Activated CD8-positive, alpha-beta T cell treated with anti-CD3 and anti-CD28 coated beads for 36 hours (primary cell): ENCODE data around the gene DOCK4. TPM values are rescaled to one million over a fixed set of nuclear protein-coding genes. Genes with fewer than 3 reads are reported as not detected.

Experiments used
- ATAC-seq: fragments of 200-7000 bp; cut with Tn5 transposase; one replicate; pipeline ENCODE4 v1.10.0; 2021; ENCODE audit warnings: mild to moderate bottlenecking, moderate library complexity
- CTCF ChIA-PET: fragments of 350-600 bp; sonication (Branson Sonifier 250); formaldehyde crosslinking; loops from one replicate; lab custom pipeline; 2021; ENCODE audit warnings: antibody characterized with exemption; lab: Charles Lee
- POLR2A ChIA-PET: fragments of 350-600 bp; sonication (Branson Sonifier 250); formaldehyde crosslinking; loops from one replicate; lab custom pipeline; 2021; ENCODE audit warnings: antibody characterized with exemption; lab: Charles Lee
- DNase-seq: peaks from one replicate; pipeline ENCODE4 v3.0.0-alpha.2; 2020
- H3K27ac Mint-ChIP-seq: one replicate; pipeline ENCODE4 v1.8.0; 2021; ENCODE audit warnings: mild to moderate bottlenecking, mixed read lengths
- H3K27me3 Mint-ChIP-seq: one replicate; pipeline ENCODE4 v1.8.0; 2021; ENCODE audit warnings: mixed read lengths
- H3K36me3 Mint-ChIP-seq: one replicate; pipeline ENCODE4 v1.8.0; 2021; ENCODE audit warnings: low read depth, mixed read lengths
- H3K4me1 Mint-ChIP-seq: one replicate; pipeline ENCODE4 v1.8.0; 2021; ENCODE audit warnings: low read depth, mixed read lengths
- H3K4me3 Mint-ChIP-seq: one replicate; pipeline ENCODE4 v1.8.0; 2021; ENCODE audit warnings: mild to moderate bottlenecking, moderate library complexity, mixed read lengths
- H3K9me3 Mint-ChIP-seq: one replicate; pipeline ENCODE4 v1.8.0; 2021; ENCODE audit warnings: mixed read lengths
- intact Hi-C: fragments of 100-400 bp; cut with micrococcal nuclease; formaldehyde crosslinking; loops from one replicate; pipeline ENCODE4 v1.10.0; 2022
- total RNA-seq, 2 experiments: library from RNA; stranded (reverse); gene quantifications; one replicate each; pipeline ENCODE4 v1.2.3, GENCODE V29; 2021
- TF ChIP-seq, protein P1 (sequence below): fragments of 200-600 bp; IDR thresholded peaks from one replicate; pipeline ENCODE4 v1.8.0; 2022; ENCODE audit warnings: antibody characterized with exemption, mild to moderate bottlenecking

Gene DOCK4
- total RNA-seq, 2 experiments from 2014 or later, result 0.31 to 0.32 TPM

DNA sequence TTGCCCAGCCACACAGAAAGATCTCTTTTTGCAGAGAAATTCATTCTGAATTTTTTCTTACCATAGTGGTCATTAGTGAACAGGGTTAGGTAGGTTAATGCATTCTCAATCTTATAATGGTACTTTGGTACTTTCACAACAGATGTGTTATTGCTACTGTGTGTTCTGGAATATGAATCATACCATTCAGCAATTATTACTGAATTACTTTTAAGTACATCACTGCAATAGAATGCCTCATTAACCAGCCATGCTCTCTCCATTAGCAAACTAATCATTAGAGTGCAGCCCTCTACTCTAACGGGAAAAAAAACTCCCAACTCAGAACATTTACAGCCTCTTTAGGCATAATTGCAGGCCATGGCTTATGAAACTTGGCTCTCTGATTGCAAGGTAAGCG is 102.1 kb downstream of the DOCK4 start:
- Mint-ChIP-seq H3K4me1 (no peaks in the 10 kb centered on the region), H3K36me3 (no peaks in the 10 kb centered on the region), H3K27ac (no peak overlapping the region), H3K4me3 (no peak overlapping the region), H3K9me3 (no peaks in the 10 kb centered on the region), H3K27me3 (no peaks in the 10 kb centered on the region)
- ATAC-seq (no peak), DNase-seq (no peak)
- POLR2A ChIA-PET, result no interaction called here
- TF ChIP-seq, protein P1, sequence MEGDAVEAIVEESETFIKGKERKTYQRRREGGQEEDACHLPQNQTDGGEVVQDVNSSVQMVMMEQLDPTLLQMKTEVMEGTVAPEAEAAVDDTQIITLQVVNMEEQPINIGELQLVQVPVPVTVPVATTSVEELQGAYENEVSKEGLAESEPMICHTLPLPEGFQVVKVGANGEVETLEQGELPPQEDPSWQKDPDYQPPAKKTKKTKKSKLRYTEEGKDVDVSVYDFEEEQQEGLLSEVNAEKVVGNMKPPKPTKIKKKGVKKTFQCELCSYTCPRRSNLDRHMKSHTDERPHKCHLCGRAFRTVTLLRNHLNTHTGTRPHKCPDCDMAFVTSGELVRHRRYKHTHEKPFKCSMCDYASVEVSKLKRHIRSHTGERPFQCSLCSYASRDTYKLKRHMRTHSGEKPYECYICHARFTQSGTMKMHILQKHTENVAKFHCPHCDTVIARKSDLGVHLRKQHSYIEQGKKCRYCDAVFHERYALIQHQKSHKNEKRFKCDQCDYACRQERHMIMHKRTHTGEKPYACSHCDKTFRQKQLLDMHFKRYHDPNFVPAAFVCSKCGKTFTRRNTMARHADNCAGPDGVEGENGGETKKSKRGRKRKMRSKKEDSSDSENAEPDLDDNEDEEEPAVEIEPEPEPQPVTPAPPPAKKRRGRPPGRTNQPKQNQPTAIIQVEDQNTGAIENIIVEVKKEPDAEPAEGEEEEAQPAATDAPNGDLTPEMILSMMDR, result no peak
- intact Hi-C loops, result no loop called here
- CTCF ChIA-PET, result no interaction called here

DNA sequence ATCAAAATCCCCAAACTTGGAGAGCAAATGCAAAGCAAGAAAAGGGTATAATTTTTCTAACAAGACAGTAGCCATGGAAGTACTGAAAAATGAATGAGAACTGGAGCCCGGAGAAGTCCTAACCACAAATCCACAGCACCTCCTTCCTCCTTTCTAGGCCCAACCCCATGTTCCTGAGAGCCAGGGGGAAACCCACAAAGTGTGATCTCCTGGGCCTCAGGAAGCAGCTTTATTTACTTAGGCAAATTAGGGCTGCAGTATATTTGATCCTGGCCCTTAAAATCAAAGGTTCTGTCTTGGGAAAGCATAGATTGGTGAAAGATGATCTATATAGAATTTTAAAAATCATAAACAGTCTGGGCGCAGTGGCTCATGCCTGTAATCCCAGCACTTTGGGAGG is 103.0 kb downstream of the DOCK4 start:
- POLR2A ChIA-PET, result no interaction called here
- Mint-ChIP-seq H3K27me3 (no peaks in the 10 kb centered on the region), H3K4me1 (no peaks in the 10 kb centered on the region), H3K36me3 (no peaks in the 10 kb centered on the region), H3K9me3 (no peaks in the 10 kb centered on the region), H3K27ac (no peak overlapping the region), H3K4me3 (no peak overlapping the region)
- CTCF ChIA-PET, result no interaction called here
- no peak for ATAC-seq
- intact Hi-C loops, result no loop called here
- no peak for DNase-seq
- TF ChIP-seq, protein P1, result no peak

DNA sequence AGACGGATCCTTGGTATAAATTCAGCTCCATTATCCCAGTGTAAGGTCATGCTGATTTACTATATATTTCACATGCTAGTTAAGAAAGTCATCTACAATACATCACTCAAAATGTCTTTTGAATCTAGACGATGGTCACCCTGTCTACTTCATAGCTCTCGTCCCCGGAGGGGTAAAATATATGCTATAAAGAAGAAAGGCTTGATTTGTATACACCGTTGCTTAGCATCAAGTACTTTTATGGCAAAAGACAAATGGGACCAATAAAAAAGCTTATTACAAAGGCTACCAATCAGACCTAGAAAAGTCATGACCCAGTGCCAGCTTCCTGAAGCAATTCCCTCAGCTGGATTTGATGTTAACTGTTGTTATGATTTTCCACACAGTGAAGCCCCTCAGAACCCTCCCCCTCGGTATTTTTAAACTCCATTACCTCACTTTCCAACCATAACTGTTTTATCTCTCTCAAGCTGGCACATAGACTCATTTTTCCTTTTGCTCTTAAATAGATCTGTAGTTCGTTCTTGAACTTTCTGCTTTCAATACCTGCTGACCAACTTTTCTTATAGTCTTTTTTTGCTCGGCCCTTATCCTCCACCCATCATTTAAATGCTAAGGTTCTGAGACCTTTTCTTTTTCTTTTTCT is 104.9 kb downstream of the DOCK4 start:
- no peak for ATAC-seq
- Mint-ChIP-seq H3K27ac (no peak overlapping the region), H3K36me3 (no peaks in the 10 kb centered on the region), H3K27me3 (no peaks in the 10 kb centered on the region), H3K9me3 (no peaks in the 10 kb centered on the region), H3K4me1 (no peaks in the 10 kb centered on the region), H3K4me3 (no peak overlapping the region)
- CTCF ChIA-PET, result no interaction called here
- POLR2A ChIA-PET, result no interaction called here
- DNase-seq, result no peak
- intact Hi-C loops, result no loop called here
- TF ChIP-seq, protein P1, result no peak

DNA sequence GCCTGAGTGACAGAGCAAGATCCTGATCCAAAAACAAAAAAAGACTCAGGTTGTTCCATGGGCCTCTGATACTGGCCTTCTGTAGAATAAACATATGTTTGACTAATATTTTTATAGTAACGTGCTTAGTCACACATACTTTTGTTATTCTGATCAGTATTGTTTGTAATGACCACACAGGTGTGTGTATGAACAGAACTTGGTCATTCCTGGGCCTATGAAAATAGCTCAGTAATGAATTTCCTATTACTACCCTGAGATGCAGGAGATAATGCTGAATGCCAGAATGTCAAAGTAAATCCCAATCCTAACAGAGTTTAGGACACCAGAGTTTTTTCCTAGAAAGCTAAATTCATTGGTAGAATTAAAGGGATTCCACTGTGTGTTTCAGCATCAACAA is 108.7 kb downstream of the DOCK4 start:
- ChIA-PET CTCF (no interaction called here), POLR2A (no interaction called here)
- H3K27ac Mint-ChIP-seq, result no peak overlapping the region
- no peaks in the 10 kb centered on the region for H3K4me1 Mint-ChIP-seq
- no peak for DNase-seq
- no peaks in the 10 kb centered on the region for H3K9me3 Mint-ChIP-seq
- no peak overlapping the region for H3K4me3 Mint-ChIP-seq
- intact Hi-C loops, result no loop called here
- H3K36me3 Mint-ChIP-seq, result no peaks in the 10 kb centered on the region
- TF ChIP-seq, protein P1, result no peak
- ATAC-seq, result no peak
- H3K27me3 Mint-ChIP-seq, result no peaks in the 10 kb centered on the region

DNA sequence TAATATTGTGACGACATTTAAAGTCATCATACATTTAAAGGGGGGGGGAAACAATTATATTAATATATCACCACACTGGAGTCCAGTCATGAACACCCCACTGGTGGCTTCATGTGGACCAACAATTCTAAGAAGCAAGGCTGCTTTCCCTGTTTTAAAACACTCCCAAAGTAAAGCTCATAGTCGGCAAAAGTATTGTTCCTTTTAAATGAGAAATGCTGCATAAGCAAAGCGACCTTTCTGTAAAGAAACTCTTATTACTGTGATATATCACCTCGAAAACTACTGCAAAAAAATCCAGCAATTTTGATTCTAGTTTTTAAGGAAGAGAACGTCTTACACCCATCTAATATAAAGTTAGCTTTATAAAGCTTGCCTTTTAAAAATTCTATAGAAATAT is 112.8 kb downstream of the DOCK4 start:
- no peak overlapping the region for H3K4me3 Mint-ChIP-seq
- intact Hi-C loops, result no loop called here
- H3K27me3 Mint-ChIP-seq, result peaks cover 2% of the 10 kb centered on the region
- ChIA-PET CTCF (interaction anchor here (1.0 kb wide), 1 partner anchor 10 kb away, joined by 3 read pairs; no protein-coding TSS in a partner anchor), POLR2A (no interaction called here)
- H3K36me3 Mint-ChIP-seq, result no peaks in the 10 kb centered on the region
- no peaks in the 10 kb centered on the region for H3K4me1 Mint-ChIP-seq
- no peak overlapping the region for H3K27ac Mint-ChIP-seq
- DNase-seq (no peak), ATAC-seq (no peak)
- H3K9me3 Mint-ChIP-seq, result no peaks in the 10 kb centered on the region
- TF ChIP-seq, protein P1, result no peak
